Osteoblast (primary cell): ENCODE results near the gene TSEN15. TPM values are rescaled to one million over a fixed set of nuclear protein-coding genes. Genes with fewer than 3 reads are reported as not detected.

Experiments used
- DNase-seq: peaks from one replicate; pipeline ENCODE4 v3.0.0; 2011; ENCODE audit warnings: low spot score, mixed read lengths; ENCODE audit not compliant: insufficient read length; ENCODE audit errors: missing footprints
- H2AFZ ChIP-seq: 2 replicates; pipeline ENCODE4 v1.6.0; 2011; ENCODE audit warnings: mild to moderate bottlenecking, low read length
- H3K27ac ChIP-seq: 2 replicates; pipeline ENCODE4 v1.5.1; 2011; ENCODE audit warnings: mild to moderate bottlenecking, low read depth, low read length, moderate library complexity
- H3K27me3 ChIP-seq: 2 replicates; pipeline ENCODE4 v1.6.0; 2012; ENCODE audit warnings: mild to moderate bottlenecking, control low read depth, inconsistent platforms, low read length, moderate library complexity; ENCODE audit not compliant: insufficient read depth
- H3K36me3 ChIP-seq: 2 replicates; pipeline ENCODE4 v1.5.1; 2011; ENCODE audit warnings: mild to moderate bottlenecking, low read length, control low read depth, moderate library complexity; ENCODE audit not compliant: insufficient read depth
- H3K4me1 ChIP-seq: 2 replicates; pipeline ENCODE4 v1.5.1; 2011; ENCODE audit warnings: mild to moderate bottlenecking, low read length, control low read depth, moderate library complexity; ENCODE audit not compliant: insufficient read depth
- H3K4me2 ChIP-seq: 2 replicates; pipeline ENCODE4 v1.6.0; 2011; ENCODE audit warnings: mild to moderate bottlenecking, low read length; ENCODE audit not compliant: insufficient read depth
- H3K4me3 ChIP-seq: fragments of 200-600 bp; sonication (generic); 3 replicates; pipeline ENCODE4 v1.5.1; 2012; ENCODE audit warnings: mild to moderate bottlenecking, low read length, inconsistent platforms; ENCODE audit not compliant: insufficient read depth
- H3K79me2 ChIP-seq: 2 replicates; pipeline ENCODE4 v1.6.0; 2012; ENCODE audit warnings: mild to moderate bottlenecking, low read length, control low read depth, inconsistent platforms; ENCODE audit not compliant: insufficient read depth
- H3K9me3 ChIP-seq: 2 replicates; pipeline ENCODE4 v1.5.1; 2011; ENCODE audit warnings: low read depth, low read length, control low read depth
- H4K20me1 ChIP-seq: 2 replicates; pipeline ENCODE4 v1.6.0; 2012; ENCODE audit warnings: mild to moderate bottlenecking, low read length, control low read depth; ENCODE audit not compliant: insufficient read depth
- CTCF ChIP-seq: IDR thresholded peaks from 2 replicates; pipeline ENCODE4 v1.5.1; 2011; ENCODE audit warnings: mild to moderate bottlenecking, low read depth, low read length, moderate library complexity; ENCODE audit errors: extremely low read depth
- total RNA-seq: library from RNA; depleted of rRNA; stranded (reverse); fragments of >200 nt; gene quantifications from 2 replicates; pipeline ENCODE4 v1.2.3, GENCODE V29; 2012

The TSEN15 gene
- total RNA-seq, 1 donor = 51.8 TPM

GRCh38 chr1:184068354-184068753 is 16.8 kb downstream of the TSEN15 start:
- Histone ChIP-seq H3K4me1 (no peaks in the 10 kb centered on the region), H3K79me2 (peaks cover 20% of the 10 kb centered on the region), H3K4me2 (no peak overlapping the region), H2AFZ (no peak overlapping the region), H3K36me3 (no peaks in the 10 kb centered on the region), H3K27ac (no peak overlapping the region), H3K27me3 (no peaks in the 10 kb centered on the region), H3K9me3 (no peaks in the 10 kb centered on the region), H3K4me3 (no peak overlapping the region), H4K20me1 (no peaks in the 10 kb centered on the region)
- TF ChIP-seq CTCF = no peak
- DNase-seq = no peak

DNA sequence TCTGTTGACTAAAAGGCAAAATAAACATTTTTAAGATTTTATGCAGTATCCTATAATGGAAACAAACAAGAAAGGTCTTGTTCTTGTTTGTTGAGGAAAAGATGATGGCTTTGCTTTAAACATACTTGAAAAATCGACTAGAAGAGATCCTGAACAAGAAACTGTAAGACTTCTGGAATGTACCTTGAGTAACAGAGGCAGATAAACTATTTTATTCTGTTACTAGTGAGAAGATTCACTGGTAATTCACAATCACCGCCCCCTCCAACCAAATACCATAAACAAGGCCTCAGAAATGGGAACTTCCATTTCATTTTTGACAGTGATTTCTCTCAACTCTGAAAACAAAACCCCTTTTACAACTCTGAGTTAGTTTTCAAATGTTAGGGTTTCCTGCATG is 18.1 kb downstream of the TSEN15 start:
- TF ChIP-seq CTCF = no peak
- no peaks in the 10 kb centered on the region for H3K9me3 ChIP-seq
- DNase-seq = no peak
- H3K36me3 ChIP-seq = no peaks in the 10 kb centered on the region
- H3K4me1 ChIP-seq = no peaks in the 10 kb centered on the region
- H3K4me2 ChIP-seq = no peak overlapping the region
- no peaks in the 10 kb centered on the region for H3K27me3 ChIP-seq
- no peak overlapping the region for H3K4me3 ChIP-seq
- H2AFZ ChIP-seq = no peak overlapping the region
- no peak overlapping the region for H3K27ac ChIP-seq
- H3K79me2 ChIP-seq = peaks cover 11% of the 10 kb centered on the region
- H4K20me1 ChIP-seq = no peaks in the 10 kb centered on the region

GRCh38 chr1:184072376-184072775 is 20.8 kb downstream of the TSEN15 start:
- Histone ChIP-seq H3K79me2 (no peaks in the 10 kb centered on the region), H3K4me2 (no peak overlapping the region), H4K20me1 (no peaks in the 10 kb centered on the region), H3K9me3 (no peaks in the 10 kb centered on the region), H3K4me1 (no peaks in the 10 kb centered on the region), H3K27me3 (no peaks in the 10 kb centered on the region), H3K4me3 (no peak overlapping the region), H3K27ac (no peak overlapping the region), H2AFZ (no peak overlapping the region), H3K36me3 (no peaks in the 10 kb centered on the region)
- no peak for DNase-seq
- TF ChIP-seq CTCF = no peak

DNA sequence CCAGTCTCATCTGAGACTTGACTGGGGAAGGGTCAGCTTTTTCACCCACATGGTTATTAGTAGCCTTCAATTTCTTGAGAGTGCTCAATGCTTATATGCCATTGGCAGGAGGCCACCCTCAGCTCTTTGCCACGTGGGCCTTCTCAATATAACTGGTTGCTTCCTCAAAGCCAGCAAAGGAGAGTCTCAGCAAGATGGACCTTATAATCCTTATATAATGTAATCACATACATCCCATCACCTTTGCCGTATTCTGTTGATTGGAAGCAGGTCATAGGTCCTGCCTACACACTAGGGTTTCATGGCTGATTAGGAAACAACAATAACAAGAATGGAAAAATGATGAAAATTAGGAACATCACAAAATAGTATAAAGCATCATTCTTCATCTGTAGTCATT is 22.9 kb downstream of the TSEN15 start:
- no peaks in the 10 kb centered on the region for H3K27me3 ChIP-seq
- H2AFZ ChIP-seq = no peak overlapping the region
- no peak for DNase-seq
- no peaks in the 10 kb centered on the region for H4K20me1 ChIP-seq
- H3K4me2 ChIP-seq = no peak overlapping the region
- H3K4me1 ChIP-seq = no peaks in the 10 kb centered on the region
- H3K36me3 ChIP-seq = no peaks in the 10 kb centered on the region
- no peak overlapping the region for H3K4me3 ChIP-seq
- no peak for TF ChIP-seq CTCF
- no peaks in the 10 kb centered on the region for H3K9me3 ChIP-seq
- H3K79me2 ChIP-seq = no peaks in the 10 kb centered on the region
- H3K27ac ChIP-seq = no peak overlapping the region
